ENCODE data around the gene NLRP12. TPM values are rescaled to one million over a fixed set of nuclear protein-coding genes. Genes with fewer than 3 reads are reported as not detected.
"Not testable (repeated sequence)": the region's sequence is repeated elsewhere in the genome, so short reads cannot be mapped to it uniquely, and the experiment has no call there.

Gene NLRP12
- total RNA-seq, 4 donors from 2014 or later, result under 0.01 to 1.8 (median 0.30) TPM

- WGBS, result 82% methylated on average over 4 of the region's 4 CpGs
- H3K4me1 ChIP-seq, result no peaks in the 10 kb centered on the region
- intact Hi-C loops (cut with DNase I), result no loop called here
- H3K36me3 ChIP-seq, result no peaks in the 10 kb centered on the region
- H3K9me3 ChIP-seq, result no peaks in the 10 kb centered on the region
- no peak for DNase-seq (ENCODE audit: extremely low spot score)
- peaks cover 0 to 6% (median 0%) of the 10 kb centered on the region in 4 donors for H3K27me3 ChIP-seq
- TF ChIP-seq POLR2AphosphoS5 (IDR thresholded peaks at IDR 0.05) (no peak), EP300 (IDR thresholded peaks at IDR 0.05) (no peak), POLR2A (IDR thresholded peaks at IDR 0.05; ENCODE audit: low read depth) (no peak), CTCF (IDR thresholded peaks at IDR 0.05) (no peak)
- no peak overlapping the region for H3K27ac ChIP-seq (replicated peaks in 1 of 4)
- H3K4me3 ChIP-seq, result no peak overlapping the region
These were observed 41.4 kb downstream of the NLRP12 start for GRCh38 chr19:53782698-53783097.

- H3K4me3 ChIP-seq; H3K9me3 ChIP-seq; H3K36me3 ChIP-seq; H3K27ac ChIP-seq (replicated peaks in 1 of 4); H3K4me1 ChIP-seq; DNase-seq (ENCODE audit: extremely low spot score); H3K27me3 ChIP-seq; intact Hi-C loops (cut with DNase I): not testable (repeated sequence)
- 76% methylated on average over 8 of the region's 8 CpGs for WGBS
These were observed 42.8 kb downstream of the NLRP12 start for GRCh38 chr19:53781332-53781731.

- Histone ChIP-seq H3K27ac (replicated peaks in 1 of 4) (no peak overlapping the region), H3K36me3 (no peaks in the 10 kb centered on the region), H3K27me3 (no peaks in the 10 kb centered on the region), H3K4me3 (no peak overlapping the region), H3K9me3 (no peaks in the 10 kb centered on the region), H3K4me1 (no peaks in the 10 kb centered on the region)
- no peak for DNase-seq (ENCODE audit: extremely low spot score)
- WGBS, result 53% methylated on average over 1 of the region's 1 CpG
- TF ChIP-seq EP300 (IDR thresholded peaks at IDR 0.05) (no peak), POLR2AphosphoS5 (IDR thresholded peaks at IDR 0.05) (no peak), CTCF (IDR thresholded peaks at IDR 0.05) (no peak), POLR2A (IDR thresholded peaks at IDR 0.05; ENCODE audit: low read depth) (no peak)
- intact Hi-C loops (cut with DNase I), result no loop called here
These were observed 43.6 kb downstream of the NLRP12 start for GRCh38 chr19:53780506-53780905.

- Histone ChIP-seq H3K27me3 (peaks cover 0 to 13% (median 0%) of the 10 kb centered on the region in 4 donors), H3K4me3 (no peak overlapping the region), H3K36me3 (no peaks in the 10 kb centered on the region), H3K4me1 (peaks cover 0 to 3% (median 0%) of the 10 kb centered on the region in 4 donors), H3K9me3 (no peaks in the 10 kb centered on the region), H3K27ac (replicated peaks in 1 of 4) (no peak overlapping the region)
- DNase-seq (ENCODE audit: extremely low spot score), result no peak
- no peak for TF ChIP-seq POLR2A (IDR thresholded peaks at IDR 0.05; ENCODE audit: low read depth)
- TF ChIP-seq EP300 (IDR thresholded peaks at IDR 0.05), result no peak
- TF ChIP-seq POLR2AphosphoS5 (IDR thresholded peaks at IDR 0.05), result no peak
- TF ChIP-seq CTCF (IDR thresholded peaks at IDR 0.05), result no peak
- intact Hi-C loops (cut with DNase I), result no loop called here
- WGBS, result 64% methylated on average over 18 of the region's 18 CpGs
These were observed 48.6 kb downstream of the NLRP12 start for GRCh38 chr19:53775524-53775923.

GRCh38 chr19:53774491-53774890, 49.6 kb downstream of the NLRP12 start:
- H3K9me3 ChIP-seq, result not testable (repeated sequence)
- 41% methylated on average over 7 of the region's 7 CpGs for WGBS

GRCh38 chr19:53773999-53774398, 50.1 kb downstream of the NLRP12 start:
- H3K4me3 ChIP-seq, result no peak overlapping the region
- H3K9me3 ChIP-seq, result no peaks in the 10 kb centered on the region
- H3K4me1 ChIP-seq, result peaks cover 0 to 3% (median 0%) of the 10 kb centered on the region in 4 donors
- WGBS, result 59% methylated on average over 4 of the region's 4 CpGs
- no peaks in the 10 kb centered on the region for H3K36me3 ChIP-seq
- peaks cover 0 to 27% (median 0%) of the 10 kb centered on the region in 4 donors for H3K27me3 ChIP-seq
- intact Hi-C loops (cut with DNase I), result no loop called here
- TF ChIP-seq CTCF (IDR thresholded peaks at IDR 0.05) (no peak), POLR2A (IDR thresholded peaks at IDR 0.05; ENCODE audit: low read depth) (no peak), POLR2AphosphoS5 (IDR thresholded peaks at IDR 0.05) (no peak), EP300 (IDR thresholded peaks at IDR 0.05) (no peak)
- DNase-seq (ENCODE audit: extremely low spot score), result no peak
- no peak overlapping the region for H3K27ac ChIP-seq (replicated peaks in 1 of 4)

More at GRCh38 chr19:53774491-53774890, 49.6 kb downstream of the NLRP12 start:
- intact Hi-C loops (cut with DNase I); DNase-seq (ENCODE audit: extremely low spot score); H3K4me1 ChIP-seq; H3K4me3 ChIP-seq; H3K36me3 ChIP-seq; H3K27ac ChIP-seq (replicated peaks in 1 of 4): not testable (repeated sequence)
- H3K27me3 ChIP-seq, result peaks cover 0 to 23% (median 0%) of the 10 kb centered on the region in 4 donors
